ENCODE measurements around the gene SSH3. TPM values are rescaled to one million over a fixed set of nuclear protein-coding genes. Genes with fewer than 3 reads are reported as not detected.

SSH3 gene
- total RNA-seq, 1 donor from 2014 or later = 20.1 TPM

GRCh38 chr11:67309661-67310061, 6.3 kb downstream of the SSH3 start:
- FAIRE-seq (no peak), DNase-seq (ENCODE audit: low read depth) (no peak)
- H3K36me3 ChIP-seq (ENCODE audit: insufficient read depth, low read length) = no peaks in the 10 kb centered on the region
- H3K9ac ChIP-seq (ENCODE audit: low read length) = no peak overlapping the region
- peaks cover 5% of the 10 kb centered on the region for H3K36me3 Mint-ChIP-seq (ENCODE audit: low read depth, unreplicated experiment)
- no peak overlapping the region for H2AFZ ChIP-seq (ENCODE audit: low read depth, low read length)
- peaks cover 2% of the 10 kb centered on the region for H3K4me1 ChIP-seq (ENCODE audit: insufficient read depth, low read length)
- TF ChIP-seq CTCF (IDR thresholded peaks at IDR 0.05; ENCODE audit: insufficient read depth, low read depth, low read length) (no peak), EZH2 (IDR thresholded peaks at IDR 0.05; ENCODE audit: insufficient read depth, low read length) (no peak)
- no peaks in the 10 kb centered on the region for H3K9me3 Mint-ChIP-seq (ENCODE audit: unreplicated experiment)
- no peaks in the 10 kb centered on the region for H4K20me1 ChIP-seq (ENCODE audit: insufficient read depth, low read length)
- H3K27ac Mint-ChIP-seq (ENCODE audit: unreplicated experiment) = no peak overlapping the region
- H3K4me3 ChIP-seq (ENCODE audit: insufficient read depth, low read depth, low read length) = no peak overlapping the region
- no peak overlapping the region for H3K4me3 Mint-ChIP-seq (ENCODE audit: unreplicated experiment)
- H3K4me1 Mint-ChIP-seq (ENCODE audit: low read depth, unreplicated experiment) = peaks cover 3% of the 10 kb centered on the region
- H3K27me3 Mint-ChIP-seq (ENCODE audit: low read depth, unreplicated experiment) = peaks cover under 1% of the 10 kb centered on the region
- no peaks in the 10 kb centered on the region for H3K27me3 ChIP-seq (ENCODE audit: insufficient read depth, low read length)
- no peak overlapping the region for H3K4me2 ChIP-seq (ENCODE audit: low read length)
- H3K79me2 ChIP-seq (ENCODE audit: insufficient read depth, low read length) = no peaks in the 10 kb centered on the region
- no peak overlapping the region for H3K27ac ChIP-seq (ENCODE audit: low read depth, low read length)
- no peaks in the 10 kb centered on the region for H3K9me3 ChIP-seq (ENCODE audit: insufficient read depth, low read depth, low read length)

- Mint-ChIP-seq H3K9me3 (ENCODE audit: unreplicated experiment) (no peaks in the 10 kb centered on the region), H3K27me3 (ENCODE audit: low read depth, unreplicated experiment) (no peaks in the 10 kb centered on the region), H3K27ac (ENCODE audit: unreplicated experiment) (no peak overlapping the region), H3K4me3 (ENCODE audit: unreplicated experiment) (no peak overlapping the region), H3K36me3 (ENCODE audit: low read depth, unreplicated experiment) (peaks cover 5% of the 10 kb centered on the region), H3K4me1 (ENCODE audit: low read depth, unreplicated experiment) (no peaks in the 10 kb centered on the region)
- Histone ChIP-seq H3K27ac (ENCODE audit: low read depth, low read length) (no peak overlapping the region), H3K4me1 (ENCODE audit: insufficient read depth, low read length) (no peaks in the 10 kb centered on the region), H3K4me2 (ENCODE audit: low read length) (no peak overlapping the region), H3K9me3 (ENCODE audit: insufficient read depth, low read depth, low read length) (no peaks in the 10 kb centered on the region), H3K79me2 (ENCODE audit: insufficient read depth, low read length) (no peaks in the 10 kb centered on the region), H3K36me3 (ENCODE audit: insufficient read depth, low read length) (no peaks in the 10 kb centered on the region), H3K27me3 (ENCODE audit: insufficient read depth, low read length) (no peaks in the 10 kb centered on the region), H4K20me1 (ENCODE audit: insufficient read depth, low read length) (no peaks in the 10 kb centered on the region), H3K4me3 (ENCODE audit: insufficient read depth, low read depth, low read length) (no peak overlapping the region), H3K9ac (ENCODE audit: low read length) (no peak overlapping the region), H2AFZ (ENCODE audit: low read depth, low read length) (no peak overlapping the region)
- no peak for TF ChIP-seq EZH2 (IDR thresholded peaks at IDR 0.05; ENCODE audit: insufficient read depth, low read length)
- TF ChIP-seq CTCF (IDR thresholded peaks at IDR 0.05; ENCODE audit: insufficient read depth, low read depth, low read length) = no peak
- DNase-seq (ENCODE audit: low read depth) (no peak), FAIRE-seq (no peak)
Observed at GRCh38 chr11:67310246-67311050, 7.1 kb downstream of the SSH3 start.

DNA sequence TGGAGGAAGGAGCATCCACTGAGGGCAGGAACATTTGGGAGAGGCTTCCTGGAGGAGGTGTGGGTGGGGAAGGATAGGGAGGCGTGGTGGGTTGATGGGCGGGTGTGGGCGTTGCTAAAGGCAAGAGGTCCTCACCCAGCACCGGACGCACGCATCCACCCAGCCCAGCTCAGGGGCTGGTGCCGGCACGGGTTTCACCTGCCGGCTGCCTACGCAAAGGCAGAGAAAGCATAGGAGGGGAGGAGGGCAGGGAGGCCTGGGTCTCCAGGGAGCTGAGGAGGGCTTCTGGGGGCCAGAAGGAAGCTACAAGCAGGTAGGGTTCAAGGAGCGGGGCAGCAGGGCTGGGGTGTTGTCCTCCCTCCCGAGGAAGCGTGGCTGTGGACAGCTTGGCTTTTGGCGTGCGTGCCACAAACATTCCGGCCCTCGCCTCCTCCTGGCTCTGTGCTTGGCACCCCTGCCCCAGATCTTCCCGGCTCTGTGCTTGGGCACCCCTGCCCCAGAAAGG, 7.8 kb downstream of the SSH3 start:
- Histone ChIP-seq H3K4me1 (ENCODE audit: insufficient read depth, low read length) (no peaks in the 10 kb centered on the region), H3K9me3 (ENCODE audit: insufficient read depth, low read depth, low read length) (no peaks in the 10 kb centered on the region), H3K4me2 (ENCODE audit: low read length) (no peak overlapping the region), H3K36me3 (ENCODE audit: insufficient read depth, low read length) (no peaks in the 10 kb centered on the region), H3K9ac (ENCODE audit: low read length) (no peak overlapping the region), H2AFZ (ENCODE audit: low read depth, low read length) (no peak overlapping the region), H3K4me3 (ENCODE audit: insufficient read depth, low read depth, low read length) (no peak overlapping the region), H3K27ac (ENCODE audit: low read depth, low read length) (no peak overlapping the region), H3K79me2 (ENCODE audit: insufficient read depth, low read length) (no peaks in the 10 kb centered on the region), H4K20me1 (ENCODE audit: insufficient read depth, low read length) (no peaks in the 10 kb centered on the region), H3K27me3 (ENCODE audit: insufficient read depth, low read length) (no peaks in the 10 kb centered on the region)
- Mint-ChIP-seq H3K9me3 (ENCODE audit: unreplicated experiment) (no peaks in the 10 kb centered on the region), H3K27ac (ENCODE audit: unreplicated experiment) (no peak overlapping the region), H3K36me3 (ENCODE audit: low read depth, unreplicated experiment) (peaks cover 5% of the 10 kb centered on the region), H3K4me3 (ENCODE audit: unreplicated experiment) (no peak overlapping the region), H3K27me3 (ENCODE audit: low read depth, unreplicated experiment) (no peaks in the 10 kb centered on the region), H3K4me1 (ENCODE audit: low read depth, unreplicated experiment) (no peaks in the 10 kb centered on the region)
- DNase-seq (ENCODE audit: low read depth) = no peak
- FAIRE-seq = no peak
- TF ChIP-seq EZH2 (IDR thresholded peaks at IDR 0.05; ENCODE audit: insufficient read depth, low read length) (no peak), CTCF (IDR thresholded peaks at IDR 0.05; ENCODE audit: insufficient read depth, low read depth, low read length) (no peak)
